Retinal pigment epithelial cell (primary cell): ENCODE results near the gene ATP11C.
"Not testable (repeated sequence)": the region's sequence is repeated elsewhere in the genome, so short reads cannot be mapped to it uniquely, and the experiment has no call there.

Source experiments
- DNase-seq: peaks from one replicate; pipeline ENCODE4 v3.0.0-alpha.2; 2010; ENCODE audit warnings: low read depth
- H3K4me3 ChIP-seq: 2 replicates; pipeline ENCODE4 v1.5.1; 2011; ENCODE audit warnings: mild to moderate bottlenecking, low read length, control low read depth, moderate library complexity
- TF ChIP-seq, protein P1 (sequence below): conservative IDR thresholded peaks from 2 replicates; pipeline ENCODE4 v1.5.1; 2011; ENCODE audit warnings: low read depth, low read length, control low read depth, inconsistent platforms

The ATP11C gene

DNA sequence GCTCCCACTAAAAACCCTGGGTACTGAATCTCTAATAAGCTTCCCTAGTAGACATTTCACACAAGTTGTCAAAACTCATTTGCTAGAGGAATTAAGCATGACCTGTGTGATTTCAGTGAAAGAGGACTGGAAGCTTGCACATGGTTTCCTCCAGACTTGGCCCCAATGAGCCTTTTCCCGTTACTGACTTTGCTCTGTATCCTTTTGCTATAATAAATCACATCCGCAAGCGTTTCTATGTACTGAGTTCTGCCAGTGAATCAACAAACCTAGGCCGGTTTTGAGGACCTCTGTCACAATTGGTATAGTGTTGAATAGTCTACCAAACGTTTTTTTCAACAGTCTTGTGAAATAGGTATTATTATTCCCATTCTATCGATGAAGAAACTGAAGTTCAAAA is 8.2 kb downstream of the ATP11C start:
- TF ChIP-seq, protein P1, sequence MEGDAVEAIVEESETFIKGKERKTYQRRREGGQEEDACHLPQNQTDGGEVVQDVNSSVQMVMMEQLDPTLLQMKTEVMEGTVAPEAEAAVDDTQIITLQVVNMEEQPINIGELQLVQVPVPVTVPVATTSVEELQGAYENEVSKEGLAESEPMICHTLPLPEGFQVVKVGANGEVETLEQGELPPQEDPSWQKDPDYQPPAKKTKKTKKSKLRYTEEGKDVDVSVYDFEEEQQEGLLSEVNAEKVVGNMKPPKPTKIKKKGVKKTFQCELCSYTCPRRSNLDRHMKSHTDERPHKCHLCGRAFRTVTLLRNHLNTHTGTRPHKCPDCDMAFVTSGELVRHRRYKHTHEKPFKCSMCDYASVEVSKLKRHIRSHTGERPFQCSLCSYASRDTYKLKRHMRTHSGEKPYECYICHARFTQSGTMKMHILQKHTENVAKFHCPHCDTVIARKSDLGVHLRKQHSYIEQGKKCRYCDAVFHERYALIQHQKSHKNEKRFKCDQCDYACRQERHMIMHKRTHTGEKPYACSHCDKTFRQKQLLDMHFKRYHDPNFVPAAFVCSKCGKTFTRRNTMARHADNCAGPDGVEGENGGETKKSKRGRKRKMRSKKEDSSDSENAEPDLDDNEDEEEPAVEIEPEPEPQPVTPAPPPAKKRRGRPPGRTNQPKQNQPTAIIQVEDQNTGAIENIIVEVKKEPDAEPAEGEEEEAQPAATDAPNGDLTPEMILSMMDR: no peak
- no peak for DNase-seq
- H3K4me3 ChIP-seq: no peak overlapping the region

DNA sequence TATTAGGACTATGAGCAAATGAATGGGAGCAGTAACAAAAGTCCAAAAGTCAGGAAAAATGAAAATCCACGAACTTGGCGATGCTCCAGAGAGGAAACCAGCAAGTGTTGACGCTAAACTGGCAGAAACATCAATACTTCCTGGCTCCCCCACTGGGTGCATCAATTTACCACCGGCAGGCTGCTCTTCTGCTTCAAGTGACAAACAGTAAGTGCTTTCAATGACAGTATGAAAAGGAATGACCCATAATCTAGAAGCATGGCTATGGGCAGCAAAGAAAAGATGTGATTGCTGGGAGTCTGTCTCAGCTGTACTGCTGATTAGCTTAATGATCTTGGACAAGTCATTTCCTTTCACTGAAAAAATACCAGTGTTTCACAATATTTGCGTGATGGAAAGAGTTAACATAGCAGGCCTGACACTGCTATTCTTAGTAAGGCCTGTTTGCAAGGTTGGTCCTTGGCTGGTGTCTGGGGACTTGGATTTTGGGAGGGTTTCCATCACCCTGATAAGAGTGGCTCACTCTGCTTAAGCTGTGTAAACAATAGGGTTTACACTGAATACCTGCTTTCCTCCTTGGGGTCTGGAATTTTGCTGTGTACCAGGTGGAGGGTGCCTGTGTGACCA is 8.7 kb downstream of the ATP11C start:
- TF ChIP-seq, protein P1: no peak
- no peak overlapping the region for H3K4me3 ChIP-seq
- DNase-seq: no peak

DNA sequence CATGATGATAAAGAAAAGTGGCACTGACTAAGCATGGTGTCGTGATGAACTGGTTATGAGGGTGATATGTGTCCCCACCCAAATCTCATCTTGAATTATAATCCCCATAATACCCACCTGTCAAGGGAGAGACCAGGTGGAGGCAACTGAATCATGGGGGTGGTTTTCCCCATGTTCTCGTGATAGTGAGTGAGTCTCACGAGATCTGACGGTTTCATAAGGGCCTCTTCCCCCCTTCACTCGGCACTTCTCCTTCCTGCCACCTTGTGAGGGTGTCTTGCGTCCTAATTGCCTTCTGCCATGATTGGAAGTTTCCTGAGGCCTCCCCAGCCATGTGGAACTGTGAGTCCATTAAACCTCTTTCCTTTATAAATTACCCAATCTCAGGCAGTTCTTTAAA is 11.7 kb downstream of the ATP11C start:
- DNase-seq, H3K4me3 ChIP-seq: not testable (repeated sequence)

DNA sequence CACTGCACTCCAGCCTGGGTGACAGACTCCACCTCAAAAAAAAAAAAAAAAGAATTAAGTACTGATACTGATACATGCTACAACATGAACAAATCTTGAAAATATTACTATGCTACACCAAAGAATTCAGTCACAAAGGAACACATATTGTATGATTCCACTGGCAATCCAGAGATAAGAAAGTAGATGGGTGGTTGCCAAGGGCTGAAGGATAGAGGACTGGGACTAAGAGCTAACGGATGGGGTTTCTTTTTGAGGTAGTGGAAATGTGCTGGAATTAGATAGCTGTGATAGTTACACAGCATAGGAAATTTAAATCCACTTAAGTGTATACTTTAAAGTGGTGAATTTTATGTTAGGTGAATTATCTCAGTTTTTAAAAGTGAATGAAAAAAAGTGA is 12.5 kb downstream of the ATP11C start:
- no peak for DNase-seq
- H3K4me3 ChIP-seq: no peak overlapping the region
- TF ChIP-seq, protein P1: no peak

DNA sequence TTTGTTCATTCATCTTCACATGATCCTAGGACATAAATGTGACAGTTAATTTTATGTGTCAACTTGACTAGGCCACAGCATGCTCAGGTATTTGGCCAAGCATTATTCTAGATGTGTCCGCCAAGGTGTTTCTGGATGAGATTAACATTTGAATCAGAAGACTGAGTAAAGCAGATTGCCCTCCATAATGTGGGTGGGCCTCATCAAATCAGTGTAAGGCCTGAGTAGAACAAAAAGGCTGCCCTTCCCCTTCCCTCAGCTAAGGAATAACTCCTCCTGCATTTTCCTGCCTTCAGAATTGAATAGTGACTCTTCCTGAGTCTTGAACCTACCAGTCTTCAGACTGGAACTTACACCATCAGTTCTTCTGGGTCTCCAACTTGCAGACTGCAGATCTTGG is 18.4 kb downstream of the ATP11C start:
- TF ChIP-seq, protein P1: no peak
- H3K4me3 ChIP-seq: no peak overlapping the region
- no peak for DNase-seq

DNA sequence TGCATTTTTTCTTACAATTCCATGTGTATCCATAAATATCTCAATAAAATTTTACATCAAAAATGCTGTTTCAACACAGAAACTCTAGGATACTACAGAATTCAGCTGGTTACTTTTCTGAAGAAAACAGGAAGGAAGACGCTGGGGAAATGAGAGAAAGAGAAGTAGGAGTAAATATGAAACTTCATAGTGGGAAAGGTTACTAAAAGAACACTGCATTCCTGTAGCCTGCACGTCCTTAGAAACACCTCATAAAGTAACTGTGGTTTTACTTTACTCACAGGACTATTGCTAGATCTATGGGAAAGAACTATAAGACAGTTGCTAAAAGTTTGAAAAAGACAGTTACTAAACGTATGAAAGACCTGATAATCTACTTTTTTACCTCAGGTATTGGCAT is 23.1 kb downstream of the ATP11C start:
- TF ChIP-seq, protein P1: no peak
- DNase-seq: no peak
- no peak overlapping the region for H3K4me3 ChIP-seq

DNA sequence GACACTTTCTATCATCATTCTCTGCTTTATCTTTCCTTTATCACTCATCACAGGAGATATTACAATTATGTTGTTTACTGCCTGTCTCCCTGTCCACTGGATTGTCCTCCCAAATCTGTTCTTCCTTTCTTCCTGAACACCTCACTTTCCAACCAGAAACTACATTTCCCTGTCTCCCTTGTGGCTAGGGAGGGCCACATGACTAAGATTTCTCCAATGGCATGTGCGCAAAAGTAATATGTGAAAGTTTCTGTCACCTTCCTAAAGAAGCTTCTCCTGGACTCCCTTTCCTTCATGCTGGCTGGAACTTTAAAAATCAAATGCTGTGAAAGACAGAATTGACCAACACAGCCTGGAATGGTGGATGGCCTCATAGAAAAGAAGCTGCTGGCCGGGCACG is 25.8 kb downstream of the ATP11C start:
- TF ChIP-seq, protein P1: no peak
- no peak overlapping the region for H3K4me3 ChIP-seq
- no peak for DNase-seq

DNA sequence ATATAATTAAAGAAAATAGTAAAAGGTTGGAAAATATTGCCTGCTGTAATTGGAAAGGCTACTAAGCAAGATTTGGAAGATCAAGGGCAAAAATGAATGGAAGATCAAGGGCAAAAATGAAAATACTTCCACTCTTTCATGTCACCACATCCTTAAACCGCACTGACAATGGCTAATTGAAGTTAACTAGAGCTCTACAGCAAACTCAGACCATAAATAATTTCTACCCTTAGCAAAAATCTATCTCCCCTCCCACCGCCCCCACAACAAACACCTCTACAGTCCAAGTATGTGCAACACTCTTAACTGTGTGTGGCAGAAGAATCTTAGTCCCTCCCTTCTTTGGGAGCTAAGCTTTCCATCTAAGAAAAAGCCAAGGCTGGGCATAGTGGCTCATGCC is 27.1 kb downstream of the ATP11C start:
- TF ChIP-seq, protein P1: no peak
- DNase-seq: no peak
- no peak overlapping the region for H3K4me3 ChIP-seq
